ENCODE measurements around the gene INHBE.
A peak's percentile ranks its signal among the peaks of the same experiment; 100 is the strongest.
"Not testable (repeated sequence)": the region's sequence is repeated elsewhere in the genome, so short reads cannot be mapped to it uniquely, and the experiment has no call there.

The INHBE gene

DNA sequence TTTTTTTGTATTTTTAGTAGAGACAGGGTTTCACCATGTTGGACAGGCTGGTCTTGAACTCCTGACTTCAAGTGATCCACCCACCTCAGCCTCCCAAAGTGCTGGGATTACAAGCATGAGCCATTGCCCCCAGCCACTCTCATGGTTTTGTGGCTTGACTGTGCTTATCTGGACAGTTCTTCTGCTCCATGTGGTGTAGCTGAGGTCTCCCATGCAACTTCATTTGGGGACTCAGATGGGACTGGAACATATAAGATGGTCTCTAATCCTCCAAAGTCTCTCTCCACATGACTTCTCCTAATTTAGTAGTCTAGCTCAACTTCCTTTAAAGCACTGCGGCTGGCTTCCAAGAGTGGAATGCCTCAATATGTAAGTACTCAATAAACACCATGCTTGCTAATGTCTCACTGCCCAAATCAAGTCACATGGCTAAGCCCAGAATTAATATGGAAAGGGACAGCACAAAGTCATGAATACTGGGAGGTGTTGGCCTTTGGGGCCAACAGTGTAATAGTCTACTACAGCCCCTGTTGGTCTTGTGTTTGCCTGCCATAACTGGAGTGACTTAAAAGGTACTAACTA lies 13.2 kb upstream of the INHBE start:
- DNase-seq, result no peak

DNA sequence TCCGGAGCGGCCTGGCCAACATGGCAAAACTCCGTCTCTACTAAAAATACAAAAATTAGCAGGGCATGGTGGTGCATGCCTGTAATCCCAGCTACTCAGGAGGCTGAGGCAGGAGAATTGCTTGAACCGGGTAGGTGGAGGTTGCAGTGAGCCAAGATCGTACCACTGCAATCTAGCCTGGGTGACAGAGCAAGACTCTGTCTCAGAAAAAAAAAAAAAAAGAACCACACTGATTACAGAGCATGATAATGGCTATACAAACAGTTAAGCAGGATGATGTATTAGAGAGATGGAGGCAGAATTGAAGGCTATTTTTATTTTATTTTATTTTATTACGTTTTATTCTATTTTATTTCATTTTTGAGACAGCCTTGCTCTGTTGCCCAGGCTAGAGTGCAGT lies 10.8 kb upstream of the INHBE start:
- not testable (repeated sequence) for DNase-seq

DNA sequence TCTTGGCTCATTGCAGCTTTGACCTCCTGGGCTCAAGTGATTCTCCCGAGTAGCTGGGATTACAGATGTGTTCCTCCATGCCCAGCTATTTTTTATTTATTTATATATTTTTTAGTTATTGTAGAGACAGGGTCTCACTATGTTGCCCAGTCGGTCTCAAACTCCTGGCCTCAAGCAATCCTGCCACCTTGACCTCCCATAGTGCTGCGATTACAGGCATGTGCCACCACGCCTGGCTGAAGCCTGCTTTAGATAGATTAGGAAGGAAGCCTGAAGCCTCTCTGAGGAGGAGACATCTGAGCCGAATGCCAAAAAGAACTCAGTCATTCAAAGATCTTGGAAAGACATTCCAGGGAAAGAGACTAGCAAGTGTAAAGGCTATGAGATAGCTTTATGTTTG lies 10.4 kb upstream of the INHBE start:
- DNase-seq, result no peak

DNA sequence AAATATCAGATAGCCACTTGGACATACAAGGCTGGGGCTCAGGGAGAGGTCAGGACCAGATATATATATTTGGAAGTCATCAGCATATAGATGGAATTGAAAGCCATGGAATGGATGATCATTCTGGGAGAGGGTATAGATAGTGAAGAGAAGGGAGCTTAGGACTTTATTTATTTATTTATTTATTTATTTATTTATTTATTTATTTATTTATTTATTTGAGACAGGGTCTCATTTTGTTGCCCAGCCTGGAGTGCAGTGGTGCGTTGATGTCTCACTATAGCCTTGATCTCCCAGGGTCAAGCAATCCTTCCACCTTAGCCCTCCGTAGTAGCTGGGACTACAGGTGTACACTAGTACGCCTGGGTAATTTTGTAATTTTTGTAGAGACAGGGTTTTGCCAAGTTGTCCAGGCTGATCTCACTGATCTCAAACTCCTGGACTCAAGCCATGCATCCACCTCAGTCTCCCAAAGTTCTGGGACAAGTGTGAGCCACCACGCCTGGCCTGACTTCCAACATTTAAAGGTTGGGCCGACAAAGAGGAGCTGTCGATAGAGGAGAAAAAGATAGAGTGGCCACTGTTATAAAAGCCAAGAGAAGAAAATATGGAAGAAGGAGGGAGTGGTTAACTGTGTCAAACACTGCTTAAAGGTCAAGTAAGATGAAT lies 8.7 kb upstream of the INHBE start:
- no peak for DNase-seq

DNA sequence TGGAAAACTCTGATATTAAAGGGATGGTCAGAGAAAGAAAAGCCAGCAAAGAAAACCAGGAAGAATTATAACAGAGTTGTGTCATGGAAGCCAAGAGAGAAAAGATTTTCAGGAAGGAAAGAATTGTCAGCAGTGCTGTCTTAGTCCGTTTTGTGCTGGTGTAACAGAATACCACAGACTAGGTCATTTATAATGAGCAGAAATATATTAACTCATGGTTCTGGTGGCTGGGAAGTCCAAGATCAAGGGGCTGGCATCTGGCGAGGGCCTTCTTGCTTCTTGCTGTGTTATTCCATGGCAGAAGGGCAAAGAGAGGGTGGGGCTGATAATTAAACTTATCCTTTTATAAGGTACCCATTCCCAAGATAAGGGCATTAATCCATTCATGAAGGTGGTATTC lies 6.4 kb upstream of the INHBE start:
- no peak for DNase-seq

DNA sequence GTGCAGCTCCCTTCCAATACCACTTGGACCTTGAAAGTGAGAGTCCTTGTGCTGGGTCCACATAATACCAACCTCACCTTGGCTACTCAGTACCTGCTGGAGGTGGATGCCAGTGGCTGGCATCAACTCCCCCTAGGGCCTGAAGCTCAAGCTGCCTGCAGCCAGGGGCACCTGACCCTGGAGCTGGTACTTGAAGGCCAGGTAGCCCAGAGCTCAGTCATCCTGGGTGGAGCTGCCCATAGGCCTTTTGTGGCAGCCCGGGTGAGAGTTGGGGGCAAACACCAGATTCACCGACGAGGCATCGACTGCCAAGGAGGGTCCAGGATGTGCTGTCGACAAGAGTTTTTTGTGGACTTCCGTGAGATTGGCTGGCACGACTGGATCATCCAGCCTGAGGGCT lies 5.7 kb upstream of the INHBE start:
- no peak for DNase-seq

DNA sequence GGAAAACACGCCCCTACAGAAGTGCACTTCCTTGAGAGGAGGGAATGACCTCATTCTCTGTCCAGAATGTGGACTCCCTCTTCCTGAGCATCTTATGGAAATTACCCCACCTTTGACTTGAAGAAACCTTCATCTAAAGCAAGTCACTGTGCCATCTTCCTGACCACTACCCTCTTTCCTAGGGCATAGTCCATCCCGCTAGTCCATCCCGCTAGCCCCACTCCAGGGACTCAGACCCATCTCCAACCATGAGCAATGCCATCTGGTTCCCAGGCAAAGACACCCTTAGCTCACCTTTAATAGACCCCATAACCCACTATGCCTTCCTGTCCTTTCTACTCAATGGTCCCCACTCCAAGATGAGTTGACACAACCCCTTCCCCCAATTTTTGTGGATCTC lies 5.0 kb upstream of the INHBE start:
- no peak for DNase-seq

DNA sequence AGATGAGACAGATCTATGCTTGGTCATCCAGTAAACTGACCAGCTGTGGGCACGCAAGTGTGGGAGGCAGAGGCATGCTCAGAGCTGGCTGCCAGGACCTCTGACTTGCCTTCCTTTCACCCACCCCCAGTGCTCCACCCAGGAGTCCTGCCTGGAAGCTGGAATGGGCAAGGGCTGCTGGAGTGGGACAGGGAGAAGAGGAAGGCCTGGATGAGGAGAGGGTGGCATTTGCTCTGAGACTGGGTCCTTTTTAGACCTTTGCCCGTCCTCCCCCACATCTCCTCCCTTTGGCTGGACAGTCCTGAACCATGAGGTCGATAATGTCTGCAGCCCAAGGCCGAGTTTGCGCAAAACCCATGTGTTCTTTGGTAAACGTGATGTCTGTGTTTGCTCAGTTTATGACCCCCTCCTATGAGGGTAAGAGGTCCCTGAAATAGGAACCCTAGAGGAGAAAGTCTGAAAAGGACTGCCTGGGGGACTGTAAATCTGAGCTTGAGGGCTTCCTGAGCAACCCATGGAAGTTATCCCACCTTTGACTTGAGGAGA lies 3.8 kb upstream of the INHBE start:
- no peak for DNase-seq

DNA sequence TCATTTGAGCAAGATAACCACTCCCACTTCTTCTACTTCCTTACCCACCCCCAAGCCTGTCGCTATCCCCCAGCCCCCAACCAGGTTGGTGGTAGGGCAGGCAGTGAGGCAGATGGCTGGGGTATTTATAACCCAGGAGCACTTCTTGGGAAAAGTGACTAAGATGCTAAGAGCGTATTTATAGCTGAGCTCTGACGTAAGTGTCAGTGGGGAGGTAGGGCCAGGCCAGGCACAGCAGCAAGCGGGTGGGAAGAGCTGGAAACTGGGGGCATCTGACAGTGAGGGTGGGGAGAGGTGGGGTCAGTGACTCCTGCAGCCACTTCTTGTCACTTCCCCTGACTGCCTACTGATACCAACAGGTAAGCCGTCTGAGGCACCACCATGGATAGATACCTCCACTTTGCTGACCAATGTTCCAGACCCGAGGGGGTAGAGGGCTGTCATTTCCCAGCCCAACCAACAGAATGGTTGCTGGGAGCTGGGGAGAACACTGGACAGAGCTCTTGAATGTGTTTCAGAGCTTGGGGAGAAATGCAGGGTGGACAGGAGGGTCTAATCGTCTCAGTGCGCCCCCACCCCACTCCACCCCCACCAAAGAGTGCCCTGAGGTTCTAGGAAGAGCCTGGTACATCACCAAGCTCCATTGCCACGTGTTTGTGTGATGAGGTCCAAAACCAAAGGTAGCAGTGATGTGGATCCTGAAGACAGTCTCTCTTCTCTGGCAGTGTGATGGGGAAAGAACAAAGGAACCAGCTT lies 2.7 kb upstream of the INHBE start:
- no peak for DNase-seq

DNA sequence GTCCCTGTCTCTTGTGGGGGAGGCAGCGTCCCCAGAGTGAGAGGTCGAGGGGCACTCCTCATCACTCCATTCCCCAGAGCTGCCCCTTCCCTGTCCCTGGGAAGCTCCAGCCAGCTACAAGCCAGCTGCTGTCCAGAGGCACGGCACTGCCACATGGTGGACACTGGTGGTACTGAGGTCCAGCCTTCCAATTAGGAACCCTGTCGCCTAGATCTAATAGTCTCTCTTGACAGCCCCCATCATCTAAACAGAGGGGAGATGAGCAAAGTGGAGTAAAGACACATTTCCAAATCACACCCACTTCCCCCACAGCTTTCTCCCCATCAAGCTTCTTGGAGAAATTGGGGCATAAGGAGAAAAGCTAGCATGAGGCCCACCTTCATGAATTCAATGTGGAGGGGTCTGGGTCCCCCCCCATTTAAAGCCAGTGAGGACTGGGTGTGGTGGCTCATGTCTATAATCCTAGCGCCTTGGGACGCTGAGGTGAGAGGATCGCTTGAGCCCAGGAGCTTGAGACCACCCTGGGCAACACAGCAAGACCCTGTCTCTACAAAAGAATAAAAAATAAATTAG lies 2.1 kb upstream of the INHBE start:
- peak; percentile 96 for DNase-seq

DNA sequence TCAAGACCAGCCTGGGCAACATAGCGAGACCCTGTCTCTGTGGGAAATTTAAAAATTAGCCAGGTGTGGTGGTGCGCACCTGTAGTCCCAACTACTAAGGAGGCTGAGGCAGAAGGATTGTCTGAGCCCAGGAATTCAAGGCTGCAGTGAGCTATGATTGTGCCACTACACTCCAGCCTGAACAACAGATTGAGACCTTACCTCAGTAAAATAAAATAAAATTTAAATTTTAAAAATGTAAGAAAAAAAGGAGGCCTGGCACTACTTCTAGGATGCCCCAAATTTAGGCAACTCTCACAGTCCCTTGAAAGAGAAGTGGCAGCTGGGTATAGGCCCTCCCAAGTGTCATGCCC lies 918 bp upstream of the INHBE start:
- DNase-seq, result no peak

DNA sequence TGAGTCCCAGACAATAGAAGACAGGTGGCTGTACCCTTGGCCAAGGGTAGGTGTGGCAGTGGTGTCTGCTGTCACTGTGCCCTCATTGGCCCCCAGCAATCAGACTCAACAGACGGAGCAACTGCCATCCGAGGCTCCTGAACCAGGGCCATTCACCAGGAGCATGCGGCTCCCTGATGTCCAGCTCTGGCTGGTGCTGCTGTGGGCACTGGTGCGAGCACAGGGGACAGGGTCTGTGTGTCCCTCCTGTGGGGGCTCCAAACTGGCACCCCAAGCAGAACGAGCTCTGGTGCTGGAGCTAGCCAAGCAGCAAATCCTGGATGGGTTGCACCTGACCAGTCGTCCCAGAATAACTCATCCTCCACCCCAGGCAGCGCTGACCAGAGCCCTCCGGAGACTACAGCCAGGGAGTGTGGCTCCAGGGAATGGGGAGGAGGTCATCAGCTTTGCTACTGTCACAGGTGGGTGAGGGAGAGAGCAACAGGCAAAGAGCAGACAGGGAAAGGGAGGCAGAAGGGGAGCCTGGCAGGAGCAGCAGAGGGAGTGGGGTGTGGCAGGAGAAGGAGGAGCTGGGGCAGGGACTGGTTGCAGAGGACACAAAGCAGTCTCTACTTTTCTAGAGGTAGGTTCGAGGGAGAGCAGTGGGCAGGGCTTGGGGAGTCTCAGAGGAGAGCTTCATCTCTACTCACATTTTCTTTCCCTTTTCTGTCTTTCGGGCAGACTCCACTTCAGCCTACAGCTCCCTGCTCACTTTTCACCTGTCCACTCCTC lies 452 bp downstream of the INHBE start:
- no peak for DNase-seq

DNA sequence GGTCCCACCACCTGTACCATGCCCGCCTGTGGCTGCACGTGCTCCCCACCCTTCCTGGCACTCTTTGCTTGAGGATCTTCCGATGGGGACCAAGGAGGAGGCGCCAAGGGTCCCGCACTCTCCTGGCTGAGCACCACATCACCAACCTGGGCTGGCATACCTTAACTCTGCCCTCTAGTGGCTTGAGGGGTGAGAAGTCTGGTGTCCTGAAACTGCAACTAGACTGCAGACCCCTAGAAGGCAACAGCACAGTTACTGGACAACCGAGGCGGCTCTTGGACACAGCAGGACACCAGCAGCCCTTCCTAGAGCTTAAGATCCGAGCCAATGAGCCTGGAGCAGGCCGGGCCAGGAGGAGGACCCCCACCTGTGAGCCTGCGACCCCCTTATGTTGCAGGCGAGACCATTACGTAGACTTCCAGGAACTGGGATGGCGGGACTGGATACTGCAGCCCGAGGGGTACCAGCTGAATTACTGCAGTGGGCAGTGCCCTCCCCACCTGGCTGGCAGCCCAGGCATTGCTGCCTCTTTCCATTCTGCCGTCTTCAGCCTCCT lies 1.1 kb downstream of the INHBE start:
- no peak for DNase-seq

DNA sequence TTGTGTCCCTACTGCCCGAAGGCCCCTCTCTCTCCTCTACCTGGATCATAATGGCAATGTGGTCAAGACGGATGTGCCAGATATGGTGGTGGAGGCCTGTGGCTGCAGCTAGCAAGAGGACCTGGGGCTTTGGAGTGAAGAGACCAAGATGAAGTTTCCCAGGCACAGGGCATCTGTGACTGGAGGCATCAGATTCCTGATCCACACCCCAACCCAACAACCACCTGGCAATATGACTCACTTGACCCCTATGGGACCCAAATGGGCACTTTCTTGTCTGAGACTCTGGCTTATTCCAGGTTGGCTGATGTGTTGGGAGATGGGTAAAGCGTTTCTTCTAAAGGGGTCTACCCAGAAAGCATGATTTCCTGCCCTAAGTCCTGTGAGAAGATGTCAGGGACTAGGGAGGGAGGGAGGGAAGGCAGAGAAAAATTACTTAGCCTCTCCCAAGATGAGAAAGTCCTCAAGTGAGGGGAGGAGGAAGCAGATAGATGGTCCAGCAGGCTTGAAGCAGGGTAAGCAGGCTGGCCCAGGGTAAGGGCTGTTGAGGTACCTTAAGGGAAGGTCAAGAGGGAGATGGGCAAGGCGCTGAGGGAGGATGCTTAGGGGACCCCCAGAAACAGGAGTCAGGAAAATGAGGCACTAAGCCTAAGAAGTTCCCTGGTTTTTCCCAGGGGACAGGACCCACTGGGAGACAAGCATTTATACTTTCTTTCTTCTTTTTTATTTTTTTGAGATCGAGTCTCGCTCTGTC lies 1.8 kb downstream of the INHBE start:
- DNase-seq, result no peak

DNA sequence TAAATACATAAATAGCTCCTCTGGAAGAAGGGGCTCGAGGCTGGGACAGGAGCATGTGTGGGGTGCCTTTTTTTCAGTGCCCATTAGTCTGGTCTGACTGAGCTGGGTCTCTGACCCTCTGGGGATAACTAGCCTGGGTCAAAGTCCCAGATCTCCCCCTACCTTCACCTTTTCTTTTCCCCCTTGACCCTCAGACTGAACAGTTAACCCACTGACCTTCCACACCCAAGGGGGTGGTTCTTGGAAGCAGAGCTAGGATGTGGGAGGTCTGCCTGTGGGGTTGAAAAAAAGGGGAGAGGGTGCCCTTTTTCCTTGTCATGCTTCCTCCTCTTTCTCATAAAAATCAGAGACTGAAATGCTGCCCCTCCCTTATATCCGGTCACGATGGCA lies 3.6 kb downstream of the INHBE start:
- DNase-seq, result no peak

DNA sequence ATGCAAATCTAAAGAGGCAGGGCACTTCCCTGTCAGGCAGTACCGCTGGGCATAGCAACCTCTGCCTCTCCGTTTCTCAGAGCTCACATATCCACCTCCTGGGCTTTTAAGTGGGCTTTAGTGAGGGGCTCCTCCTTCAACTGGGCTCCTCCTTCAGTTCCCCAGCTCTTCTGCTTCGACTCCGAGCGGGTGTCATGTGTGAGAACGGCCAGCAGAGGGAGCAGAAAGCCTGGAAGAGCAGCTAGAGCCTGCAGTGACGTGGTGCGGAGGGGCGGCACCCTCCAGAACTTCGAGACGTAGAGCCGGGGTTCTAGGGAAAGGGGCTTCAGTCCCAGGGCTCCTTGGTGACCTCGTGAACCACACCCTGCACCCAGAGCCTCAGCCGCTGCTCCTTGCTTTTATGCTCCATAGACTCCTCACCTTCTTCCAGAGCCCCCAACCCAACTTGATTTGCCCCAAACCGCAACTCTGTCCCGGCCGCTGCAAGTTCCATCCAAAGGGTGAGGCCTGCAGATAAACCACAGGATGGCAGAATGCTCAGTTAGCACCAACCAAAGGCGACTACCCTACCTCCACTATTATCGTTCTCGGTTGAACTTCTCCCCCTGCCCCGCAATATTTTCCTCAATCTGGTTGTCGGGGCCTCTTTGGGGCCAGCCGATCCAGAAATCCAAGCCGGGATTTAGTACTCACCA lies 4.1 kb downstream of the INHBE start:
- DNase-seq, result peak; percentile 100

DNA sequence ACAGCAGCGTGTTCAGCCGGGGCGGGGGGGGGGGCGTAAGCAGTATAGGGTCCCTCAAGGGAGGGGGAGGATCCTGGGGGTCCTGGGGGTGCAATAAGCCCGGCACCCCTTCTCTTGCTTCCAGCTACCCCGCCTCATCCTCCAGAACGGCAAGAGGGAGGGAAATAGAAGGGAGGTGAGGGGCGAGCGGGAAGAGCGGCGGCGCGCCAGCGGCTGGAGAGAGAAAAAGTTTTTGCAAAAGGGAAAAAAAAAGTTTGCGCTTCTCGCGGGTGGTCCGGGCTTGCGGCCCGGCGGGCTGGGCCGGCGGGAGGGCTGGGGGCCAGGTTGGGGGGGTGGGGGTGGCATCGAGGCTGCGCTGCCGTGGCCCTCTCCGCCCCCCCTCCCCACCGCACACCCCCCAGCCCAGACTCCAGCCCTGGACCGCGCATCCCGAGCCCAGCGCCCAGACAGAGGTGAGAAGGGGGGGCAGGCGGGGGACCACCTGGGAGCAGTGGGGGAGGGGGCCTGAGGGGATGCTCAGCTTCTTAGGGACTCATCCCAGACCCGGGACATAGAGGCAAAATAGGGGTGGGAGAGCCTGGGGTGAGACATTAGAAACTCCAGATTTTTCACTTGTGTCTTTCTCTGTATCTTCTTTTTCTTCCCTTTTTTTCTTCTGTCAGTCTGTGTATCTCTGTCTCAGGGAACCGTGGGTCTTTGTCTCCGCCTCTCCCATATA lies 4.8 kb downstream of the INHBE start, which contains the start of gene GLI1:
Gene GLI1, plus strand, starts transcription at position 36 of the 718 bp plus-strand sequence. CDS start 3,907 bp downstream, outside the sequence.
- peak; percentile 97 for DNase-seq

DNA sequence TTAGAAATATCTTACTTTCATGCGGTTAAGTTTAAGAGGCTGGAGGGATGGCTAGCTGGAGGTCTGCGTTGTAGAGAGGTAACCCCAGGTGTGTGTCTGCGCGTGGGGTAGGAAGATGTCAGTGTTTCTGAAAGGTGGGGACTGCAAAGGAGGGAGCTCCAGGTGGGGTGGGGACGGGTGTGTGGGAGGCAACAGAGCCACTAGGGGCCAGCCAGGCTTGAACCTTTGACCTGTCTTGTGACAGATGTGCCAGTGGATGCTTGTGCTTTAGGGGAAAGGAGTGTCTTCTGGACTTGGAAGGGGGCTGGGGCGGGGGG lies 5.3 kb downstream of the INHBE start:
- no peak for DNase-seq

DNA sequence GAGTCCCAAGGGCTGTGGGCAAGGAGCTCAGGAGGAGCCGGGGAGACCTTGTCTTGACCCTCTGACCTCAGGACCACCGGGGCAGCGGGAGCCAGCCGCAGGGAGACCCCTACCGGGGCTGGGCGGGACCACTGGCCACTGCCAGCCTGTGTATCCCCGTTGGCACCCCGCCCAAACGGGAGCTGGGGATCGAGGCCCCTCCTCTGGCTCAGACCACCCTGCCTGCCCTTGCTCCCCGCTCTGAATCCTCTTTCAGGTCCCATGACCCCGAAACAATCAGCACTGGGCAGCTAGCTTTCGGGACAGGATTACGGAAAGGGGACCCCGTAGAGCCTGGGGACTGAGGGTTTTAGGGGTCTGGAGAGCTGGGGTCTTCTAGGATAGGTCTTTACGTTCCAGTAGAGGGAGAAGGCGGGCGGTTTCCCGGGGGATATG lies 5.8 kb downstream of the INHBE start:
- DNase-seq, result no peak

DNA sequence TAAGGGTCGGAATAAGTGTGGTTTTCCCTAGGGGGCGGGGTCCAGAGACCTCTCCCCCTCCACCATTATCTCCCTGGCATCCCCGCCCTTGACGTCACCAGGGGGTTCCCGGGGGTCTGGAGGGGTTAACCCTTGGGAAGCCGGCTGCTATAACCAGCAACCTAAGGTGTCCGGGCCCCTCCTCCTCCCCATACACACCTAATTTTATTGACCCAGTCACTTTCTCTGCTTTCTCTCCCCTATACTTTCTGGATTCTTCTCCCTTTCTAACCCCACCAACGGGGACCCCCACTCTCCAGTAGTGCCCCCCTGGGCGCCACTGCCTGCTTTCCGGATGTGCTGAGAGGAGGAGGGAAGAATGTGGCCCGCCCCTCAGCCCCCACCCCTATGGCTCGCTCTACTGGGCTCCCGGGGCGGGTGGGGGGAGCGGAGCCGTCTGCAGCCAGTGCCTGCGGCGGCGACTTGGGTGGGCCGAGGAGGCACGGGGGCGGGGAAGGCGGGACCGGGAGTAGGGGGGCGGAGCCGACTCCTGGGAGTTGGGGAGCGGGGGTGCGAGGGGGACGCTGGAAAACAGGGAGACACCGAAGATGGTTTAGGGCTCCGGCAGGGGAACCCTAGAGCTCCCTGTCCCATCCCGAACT lies 6.3 kb downstream of the INHBE start:
- DNase-seq, result no peak
